ENCODE data around the gene ELK3. TPM values are rescaled to one million over a fixed set of nuclear protein-coding genes. Genes with fewer than 3 reads are reported as not detected.

The ELK3 gene
- total and polyA plus RNA-seq, 2 experiments from 2014 or later = 5.5 to 8.3 TPM

GRCh38 chr12:96220902-96221301, 26.7 kb downstream of the ELK3 start:
- H2AFZ ChIP-seq = no peak overlapping the region
- no peaks in the 10 kb centered on the region for H3K9me2 ChIP-seq (ENCODE audit: insufficient read depth)
- Mint-ChIP-seq H3K27ac (no peak overlapping the region), H3K4me1 (peaks cover 11% of the 10 kb centered on the region; the same call in 2 of the 3 replicates), H3K36me3 (ENCODE audit: low read depth) (no peaks in the 10 kb centered on the region; the same call in 2 of the 3 replicates), H3K27me3 (ENCODE audit: insufficient read depth, low read depth, poor library complexity) (peaks cover 4% of the 10 kb centered on the region), H3K9me3 (no peaks in the 10 kb centered on the region), H3K4me3 (no peak overlapping the region)
- no peak overlapping the region for H3K27ac ChIP-seq (ENCODE audit: low read depth)
- H3K27me3 ChIP-seq (ENCODE audit: insufficient read depth) = no peaks in the 10 kb centered on the region
- H3K4me1 ChIP-seq (ENCODE audit: insufficient read depth) = no peaks in the 10 kb centered on the region; the same call in 1 of the 2 replicates
- ATAC-seq (no peak), DNase-seq (ENCODE audit: low spot score) (no peak)
- H3K79me2 ChIP-seq (replicated peaks; ENCODE audit: insufficient read depth) = no peaks in the 10 kb centered on the region
- no peak overlapping the region for H3K4me2 ChIP-seq
- H3F3A ChIP-seq (replicated peaks; ENCODE audit: low read depth) = no peaks in the 10 kb centered on the region
- no peak overlapping the region for H3K4me3 ChIP-seq
- TF ChIP-seq ZNF114 (CRISPR knock-in tag; IDR thresholded peaks at IDR 0.05) (no peak), STAT1 (IDR thresholded peaks at IDR 0.05; ENCODE audit: unreplicated experiment) (no peak), JUNB (IDR thresholded peaks at IDR 0.05; ENCODE audit: unreplicated experiment) (no peak), CTCF (conservative IDR thresholded peaks at IDR 0.05; ENCODE audit: low read depth in 2 of 2) (no peak), EZH2 (IDR thresholded peaks at IDR 0.05; ENCODE audit: low read depth, unreplicated experiment) (no peak), REST (IDR thresholded peaks at IDR 0.05; ENCODE audit: unreplicated experiment) (no peak), ETS1 (IDR thresholded peaks at IDR 0.05) (no peak), CREB1 (CRISPR knock-in tag; IDR thresholded peaks at IDR 0.05; ENCODE audit: low read depth) (no peak), EZH2phosphoT487 (IDR thresholded peaks at IDR 0.05; ENCODE audit: unreplicated experiment) (no peak), POLR2AphosphoS5 (IDR thresholded peaks at IDR 0.05; ENCODE audit: low read depth) (no peak), NANOG (IDR thresholded peaks at IDR 0.05; ENCODE audit: borderline replicate concordance) (no peak), ZNF462 (CRISPR knock-in tag; IDR thresholded peaks at IDR 0.05) (no peak), ZNF331 (CRISPR knock-in tag; IDR thresholded peaks at IDR 0.05; ENCODE audit: low read depth) (no peak)
- no peaks in the 10 kb centered on the region for H3K36me3 ChIP-seq (ENCODE audit: insufficient read depth)
- H4K20me1 ChIP-seq (replicated peaks; ENCODE audit: insufficient read depth) = no peaks in the 10 kb centered on the region

Data from GM23338 (cell line).